ENCODE measurements around the gene KAZN.

Gene KAZN

DNA sequence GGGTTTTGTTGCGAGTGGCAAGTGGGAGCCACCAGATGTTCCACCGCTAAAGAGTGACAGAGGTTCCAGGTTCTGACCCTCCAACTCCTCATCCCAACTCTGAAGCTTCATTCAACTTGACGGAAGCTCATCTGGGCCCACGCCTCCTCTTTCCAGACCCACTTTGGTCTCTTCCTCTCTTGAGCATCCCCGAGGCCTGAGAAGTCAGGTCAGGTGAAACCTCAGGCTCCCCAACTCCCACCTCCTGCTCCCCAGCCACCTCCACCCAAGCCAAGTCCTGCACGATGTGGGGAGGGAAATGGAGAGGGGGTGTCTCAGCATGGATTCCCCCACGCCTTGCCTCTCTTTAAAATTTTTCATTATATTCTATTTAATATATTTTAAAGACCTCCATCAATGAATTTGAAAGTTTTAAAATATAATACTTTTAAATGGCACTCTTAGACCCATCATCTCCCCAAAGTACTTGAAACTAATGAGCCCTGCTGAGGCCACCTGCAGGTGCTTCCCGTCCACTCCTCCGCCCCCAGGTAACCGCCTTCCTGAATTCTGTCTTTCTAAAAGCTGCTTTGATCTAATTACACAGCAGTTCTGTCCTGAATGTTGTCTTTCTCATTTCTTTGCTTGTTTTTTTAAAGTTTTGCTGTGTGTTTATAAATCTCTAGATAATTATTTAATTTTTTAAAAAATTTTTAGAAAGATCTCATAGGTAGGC is 238.1 kb downstream of the KAZN start:
- no peak for FAIRE-seq

DNA sequence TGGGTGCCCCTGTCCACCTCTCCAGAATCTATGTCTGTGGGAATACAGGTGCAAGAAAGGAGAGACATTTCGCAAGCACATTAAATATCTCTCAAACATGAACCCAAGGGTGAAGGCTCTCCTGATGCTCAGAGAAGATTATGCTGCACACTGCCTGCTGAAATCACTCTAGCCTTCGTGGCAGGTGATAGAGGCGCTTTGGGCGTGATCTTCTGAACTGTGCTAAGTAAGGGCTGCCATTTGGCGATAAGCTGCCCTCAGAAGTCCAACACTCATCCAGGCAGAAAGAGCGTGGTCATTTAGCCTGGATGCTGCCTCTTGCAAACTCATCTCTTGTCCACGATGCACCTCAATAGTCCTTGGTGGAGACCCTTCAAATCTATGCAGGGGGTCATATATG is 241.9 kb downstream of the KAZN start:
- no peak for FAIRE-seq

DNA sequence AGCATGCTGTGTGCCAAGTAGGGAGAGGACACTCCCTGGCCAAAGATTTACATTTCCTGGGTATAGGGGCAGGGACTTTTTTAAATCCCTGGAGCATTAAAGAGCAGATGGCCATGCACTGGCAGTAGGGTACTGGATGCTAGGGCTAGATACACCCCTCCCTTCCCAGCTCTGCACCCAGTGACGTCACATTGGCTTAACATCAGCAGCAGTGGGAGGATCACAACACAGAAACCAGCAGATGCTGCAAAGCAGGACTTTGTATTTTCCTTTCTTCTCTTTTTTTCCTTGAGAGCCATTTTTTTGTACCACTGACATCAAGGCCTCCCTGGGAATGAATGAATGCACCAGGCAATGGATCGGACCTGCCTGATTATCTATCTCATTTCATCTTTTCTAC is 243.0 kb downstream of the KAZN start:
- no peak for FAIRE-seq

DNA sequence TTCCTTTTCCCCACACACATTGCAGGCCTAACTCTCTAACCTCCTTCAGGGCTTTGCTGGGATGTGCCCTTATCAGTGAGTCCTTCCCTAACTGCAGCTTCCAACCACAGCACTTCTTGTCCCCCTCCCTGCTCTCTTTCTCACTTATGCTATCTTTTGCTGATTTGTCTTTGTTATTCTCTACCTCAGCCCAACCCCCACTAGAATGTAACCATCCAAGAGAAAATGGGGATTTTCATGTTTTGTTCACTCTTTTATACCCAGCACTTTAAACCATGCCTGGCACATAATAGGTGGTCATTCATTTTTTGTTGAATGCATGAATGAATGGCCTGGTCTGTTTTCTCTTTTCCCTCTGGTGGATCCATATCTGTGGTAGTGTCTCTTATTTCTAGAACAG is 243.5 kb downstream of the KAZN start:
- no peak for FAIRE-seq

DNA sequence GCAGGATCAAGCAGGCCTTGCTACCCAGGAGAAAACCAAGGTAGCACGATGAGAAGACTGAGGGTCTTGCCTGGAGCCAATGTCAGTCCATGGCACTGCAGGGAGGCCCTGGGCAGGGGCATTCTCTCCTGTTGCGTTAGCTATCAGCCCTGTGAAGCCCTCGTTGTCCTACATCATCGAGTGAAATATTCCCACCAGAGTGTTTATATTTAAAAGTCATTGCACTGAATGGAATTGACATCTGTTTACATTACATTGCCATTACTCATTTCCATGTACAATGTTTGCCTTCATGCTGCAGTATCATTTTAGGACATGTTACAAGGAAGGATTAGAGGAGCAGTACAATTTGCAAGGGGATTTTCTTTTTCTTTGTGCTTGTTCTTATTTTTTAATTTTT is 243.9 kb downstream of the KAZN start:
- no peak for FAIRE-seq

DNA sequence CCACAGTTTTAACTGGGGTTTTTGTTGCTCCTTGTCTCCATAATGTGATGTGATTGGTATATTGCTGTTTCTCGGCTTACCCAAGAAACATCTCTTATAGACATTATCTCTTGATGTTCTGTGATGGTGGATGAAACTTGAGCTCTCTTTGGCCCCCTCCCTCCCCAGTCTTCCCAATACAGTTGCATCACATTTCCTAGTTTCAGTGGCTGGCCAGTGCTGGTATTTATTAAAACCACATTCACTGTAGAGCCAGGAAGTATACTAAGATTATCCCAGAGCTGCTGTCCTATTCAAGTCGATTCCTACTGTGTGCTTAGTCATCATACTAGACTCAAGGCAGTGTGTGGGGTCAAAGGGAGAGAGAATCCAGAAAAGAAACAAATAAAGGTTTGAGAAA is 244.4 kb downstream of the KAZN start:
- no peak for FAIRE-seq

DNA sequence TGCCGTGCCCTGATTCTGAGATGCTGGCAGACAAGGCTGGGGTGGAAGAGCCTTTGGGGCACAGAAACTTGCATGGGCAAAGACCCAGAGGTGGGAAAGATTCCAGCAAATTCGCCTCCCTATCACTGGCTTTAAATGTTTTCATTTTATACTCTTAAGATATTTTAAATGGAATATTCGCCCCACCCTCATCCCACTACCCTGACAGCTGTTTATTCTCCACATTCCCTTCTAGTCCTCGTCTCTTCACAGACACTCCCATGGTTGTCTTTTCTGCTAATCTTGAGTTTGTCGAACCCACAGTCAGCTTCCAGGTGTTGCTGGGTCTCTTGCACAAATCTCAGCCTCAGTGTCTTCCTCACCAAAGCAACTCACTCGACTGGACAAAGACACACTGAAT is 245.0 kb downstream of the KAZN start:
- no peak for FAIRE-seq

DNA sequence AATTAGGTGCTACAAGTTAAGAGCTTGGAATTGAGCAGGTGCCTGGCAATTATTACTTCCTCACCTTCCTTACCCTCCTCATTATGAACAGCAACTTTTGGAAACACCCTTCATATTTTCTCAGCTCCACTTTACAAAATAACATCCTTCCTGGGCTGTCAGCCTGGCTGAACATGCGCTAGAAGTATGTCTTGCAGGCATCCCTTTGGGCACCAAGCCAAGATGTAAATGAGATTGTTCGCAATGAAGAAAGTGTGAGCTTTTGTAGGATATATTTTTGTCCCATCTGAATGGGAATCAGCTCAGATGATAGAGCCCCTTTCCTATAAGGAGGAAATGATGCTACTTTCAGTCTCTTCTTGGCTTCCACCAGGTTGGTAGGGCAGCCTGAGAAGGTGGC is 245.9 kb downstream of the KAZN start:
- FAIRE-seq, result no peak

DNA sequence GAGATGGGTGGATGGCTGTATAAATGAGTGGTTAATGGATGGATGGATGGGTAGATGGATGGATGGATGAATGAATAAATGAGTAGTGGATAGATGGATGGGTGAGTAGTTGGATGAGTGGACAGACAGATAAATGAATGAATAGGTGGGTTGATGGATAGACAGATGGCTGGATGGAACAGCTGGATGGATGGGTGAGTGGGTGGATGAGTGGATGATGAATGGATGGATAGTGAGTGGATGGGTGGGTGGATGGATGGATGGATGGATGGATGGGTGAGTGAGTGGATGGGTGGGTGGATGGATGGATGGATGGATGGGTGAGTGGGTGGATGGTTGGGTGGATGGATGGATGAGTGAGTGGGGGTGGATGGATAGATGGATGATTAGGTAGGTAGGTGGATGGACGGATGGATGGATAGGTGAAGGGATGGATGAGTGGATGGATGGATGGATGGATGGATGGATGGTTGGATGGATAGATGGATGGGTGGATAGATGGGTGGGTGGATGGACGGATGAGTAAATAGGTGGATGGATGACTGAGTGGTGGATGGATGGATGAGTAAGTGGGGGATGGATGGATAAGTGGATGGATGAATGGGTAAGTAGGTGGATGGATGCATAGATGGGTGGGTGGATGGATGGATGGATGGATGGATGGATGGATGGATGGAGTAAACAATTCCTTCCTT is 246.6 kb downstream of the KAZN start:
- no peak for FAIRE-seq

DNA sequence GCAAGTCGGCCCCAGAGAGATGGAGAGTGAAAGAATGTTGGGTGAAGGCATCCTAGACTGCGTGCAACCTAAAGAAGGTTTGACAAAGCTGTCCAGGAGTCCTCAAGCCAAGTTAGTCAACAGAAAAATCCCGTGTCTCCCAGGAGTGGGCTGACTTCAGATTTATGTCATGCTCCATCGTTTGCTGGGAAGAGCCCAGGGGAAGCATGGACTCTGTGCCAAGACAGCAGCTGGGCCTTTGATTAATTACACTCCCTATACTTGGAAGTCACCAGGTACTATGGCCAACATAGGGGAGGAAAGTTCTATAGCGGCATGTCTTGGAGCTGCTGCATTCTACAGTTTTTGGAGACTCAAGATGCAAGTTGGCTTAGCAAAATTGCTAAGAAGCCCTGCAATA is 247.4 kb downstream of the KAZN start:
- FAIRE-seq, result no peak

DNA sequence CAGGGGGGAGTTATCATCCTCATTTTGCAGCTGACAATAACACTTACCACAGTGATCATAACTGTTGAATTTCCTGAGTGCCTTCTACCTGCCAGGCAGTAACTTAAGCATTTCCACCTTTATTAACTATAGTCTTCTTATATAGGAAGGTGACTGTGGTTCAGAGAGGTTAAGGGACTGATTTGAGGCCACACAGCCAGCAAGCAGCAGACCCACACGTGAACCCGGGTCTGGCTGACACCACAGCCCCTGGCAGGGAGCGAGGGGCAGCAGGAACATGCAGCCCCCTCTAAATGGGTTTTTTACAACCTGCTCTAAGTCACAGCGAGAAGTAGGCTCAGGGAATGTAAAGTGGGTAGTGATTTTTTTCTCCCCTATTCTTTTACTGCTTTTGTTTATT is 248.2 kb downstream of the KAZN start:
- FAIRE-seq, result no peak

DNA sequence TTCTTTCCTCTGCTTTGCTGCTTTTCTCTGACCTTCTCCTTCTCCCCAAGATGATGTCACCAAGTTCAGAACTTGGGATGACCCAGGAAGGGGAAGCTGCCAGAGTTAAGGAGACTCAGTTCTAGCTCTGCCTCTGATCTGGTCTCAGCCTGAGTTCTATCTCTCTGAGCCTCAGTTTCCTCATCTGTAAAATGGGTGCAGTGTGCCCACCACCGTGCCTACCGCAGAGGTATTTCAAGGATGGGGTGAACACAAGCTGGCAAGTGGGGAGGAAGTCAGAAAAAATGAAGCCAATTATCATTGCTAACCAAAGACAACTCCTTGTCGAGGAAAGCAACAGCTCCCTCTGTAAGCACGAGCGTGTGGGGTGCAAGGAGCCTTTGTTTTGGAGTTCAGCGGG is 249.7 kb downstream of the KAZN start:
- FAIRE-seq, result no peak

DNA sequence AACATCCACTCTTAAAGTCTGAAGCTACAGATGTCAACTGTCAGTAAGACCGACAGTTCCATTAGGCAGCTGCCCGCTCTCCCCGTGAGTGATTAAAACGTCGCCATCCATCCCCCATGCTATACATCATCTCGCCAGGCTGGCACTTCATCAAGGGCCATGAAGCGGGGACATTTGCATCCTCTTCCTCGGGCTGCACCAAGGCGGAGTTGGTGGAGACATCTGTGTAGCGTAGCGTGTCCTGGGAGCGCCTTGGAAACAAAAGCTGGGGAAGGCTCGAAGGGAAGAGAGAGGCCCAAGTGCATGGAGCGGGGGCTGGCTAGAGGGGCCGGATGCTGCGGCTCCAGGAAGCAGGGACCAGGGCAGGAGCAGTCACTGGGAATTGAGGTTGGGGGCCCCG is 250.1 kb downstream of the KAZN start:
- no peak for FAIRE-seq

DNA sequence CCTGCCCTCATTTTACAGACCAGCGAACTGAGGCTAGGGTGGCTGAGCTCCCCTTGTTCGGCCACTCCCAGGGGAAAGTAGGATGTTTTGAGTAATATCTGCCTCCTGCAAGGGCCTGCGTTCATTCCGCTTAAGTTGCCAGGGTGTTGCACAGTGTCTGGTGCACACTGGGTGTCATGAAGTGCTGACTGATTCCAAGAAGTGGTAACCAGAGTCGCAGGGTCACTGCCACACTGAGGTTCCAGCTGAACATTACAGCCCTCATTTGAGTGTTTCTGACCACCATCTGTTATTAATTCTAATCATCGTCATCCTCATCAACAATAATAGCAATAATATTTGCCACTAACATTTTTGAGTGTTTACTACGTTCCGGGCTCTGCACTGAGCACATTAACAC is 250.6 kb downstream of the KAZN start:
- FAIRE-seq, result no peak

DNA sequence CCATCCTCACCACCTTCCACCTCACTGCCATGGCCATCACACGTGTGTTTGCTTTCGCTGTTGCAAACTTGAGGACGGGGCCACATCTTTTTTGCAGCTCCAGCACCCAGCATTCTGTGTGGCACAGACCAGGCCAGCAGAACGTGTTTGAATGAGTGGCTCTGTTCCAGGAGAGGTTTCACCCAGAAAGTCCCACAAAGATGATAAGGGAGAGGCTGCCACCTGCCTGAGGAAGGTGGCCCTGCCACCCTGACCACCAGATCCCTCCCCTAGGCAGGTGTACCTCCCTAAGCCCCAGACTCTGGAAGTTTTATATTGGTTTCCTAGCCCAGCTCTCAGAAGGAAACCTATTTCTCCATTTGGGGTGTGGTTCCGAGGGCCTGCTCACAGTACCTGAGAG is 252.1 kb downstream of the KAZN start:
- no peak for FAIRE-seq

DNA sequence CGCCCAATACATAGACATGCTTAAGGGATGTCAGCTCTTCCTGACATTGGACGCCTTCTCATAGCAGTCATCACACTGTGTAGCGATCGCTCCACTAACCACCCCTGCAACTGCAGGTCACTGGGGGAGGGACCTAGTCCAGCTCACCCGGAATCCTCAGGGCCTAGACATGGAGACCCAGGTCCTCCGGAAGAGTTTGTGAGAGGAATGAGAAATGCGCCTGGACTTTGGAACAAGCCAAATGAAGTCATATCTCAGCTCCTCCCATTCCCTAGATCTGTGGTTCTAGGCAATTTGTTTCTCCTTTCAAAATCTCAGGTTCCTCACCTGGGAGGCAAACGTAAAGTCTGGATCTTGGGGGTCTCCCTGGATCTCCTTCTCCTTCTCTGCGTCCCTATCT is 253.3 kb downstream of the KAZN start:
- no peak for FAIRE-seq

DNA sequence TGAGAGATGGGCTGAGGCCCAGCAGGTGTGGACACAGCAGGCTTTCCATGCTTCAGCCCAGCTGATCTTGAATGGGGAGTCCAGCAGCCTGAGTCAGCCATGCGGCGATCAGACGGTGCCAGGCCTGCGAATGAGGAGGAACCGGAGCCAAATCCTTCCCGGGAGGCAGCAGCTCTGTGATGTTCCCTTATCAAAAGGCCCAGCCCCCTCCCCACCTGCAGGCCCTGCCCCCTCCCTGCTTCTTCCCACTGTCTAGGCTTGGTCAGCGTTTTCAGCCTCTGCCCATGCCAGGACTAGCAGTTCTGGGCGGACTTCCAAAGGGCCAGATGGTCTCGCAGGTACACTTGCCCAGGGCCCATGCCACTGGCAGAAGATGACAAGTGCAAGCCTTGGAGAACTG is 253.8 kb downstream of the KAZN start:
- no peak for FAIRE-seq

DNA sequence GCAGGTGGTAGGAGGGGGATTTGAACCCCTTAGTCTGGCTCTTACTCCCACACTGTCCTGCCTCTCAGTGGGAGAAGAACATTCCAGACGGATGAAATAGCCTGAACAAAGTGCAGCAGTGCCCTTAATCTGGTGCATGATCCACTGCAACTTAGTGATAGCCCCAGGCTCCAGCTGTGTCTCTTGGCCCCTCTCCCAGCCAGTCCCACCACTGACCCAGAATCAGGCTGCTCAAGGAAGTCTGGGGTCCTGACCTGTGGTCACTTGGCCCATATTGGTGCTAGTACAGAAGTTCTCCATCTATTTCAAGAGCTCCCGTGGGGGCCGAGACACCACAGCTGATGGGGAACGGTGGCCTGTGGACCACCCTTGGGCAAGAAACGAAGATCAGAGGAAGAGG is 255.0 kb downstream of the KAZN start:
- no peak for FAIRE-seq

DNA sequence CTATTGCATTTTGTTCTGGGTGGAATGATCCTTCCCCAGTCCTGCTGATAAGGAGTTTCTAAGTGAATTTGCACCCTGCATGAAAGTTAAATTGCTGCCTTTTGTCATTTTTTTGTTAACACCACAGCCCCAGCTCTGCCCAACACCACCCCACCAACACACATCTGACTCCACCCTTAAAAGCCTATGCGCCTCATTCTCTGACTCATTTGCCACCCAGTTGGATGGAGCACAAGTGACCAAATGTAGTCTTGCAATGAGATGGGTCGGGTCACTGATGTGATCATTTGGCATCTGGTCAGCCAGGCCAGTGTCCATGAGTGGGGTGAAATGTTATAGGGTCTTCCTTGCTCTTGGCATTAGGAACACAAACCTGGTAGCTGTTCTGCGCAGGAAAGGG is 256.8 kb downstream of the KAZN start:
- no peak for FAIRE-seq

DNA sequence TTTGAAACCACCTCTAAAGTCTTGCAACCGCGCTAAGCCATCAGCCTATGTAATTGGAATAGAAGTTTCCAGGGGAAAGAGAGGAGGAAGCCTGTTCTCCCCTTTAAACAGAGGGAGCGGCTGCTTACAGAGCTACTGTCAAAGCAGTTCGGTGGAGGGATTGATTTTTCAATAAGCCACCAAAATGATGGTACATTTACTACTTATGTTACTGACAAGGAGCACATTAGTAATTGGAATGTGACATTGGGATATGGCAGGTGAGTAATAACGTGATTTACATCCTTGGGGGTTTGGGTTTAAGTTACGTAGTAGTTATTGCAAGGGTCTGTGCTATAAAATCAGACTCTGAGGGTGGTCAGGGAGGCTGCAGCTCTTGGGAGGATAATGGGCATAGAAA is 257.3 kb downstream of the KAZN start:
- FAIRE-seq, result no peak

DNA sequence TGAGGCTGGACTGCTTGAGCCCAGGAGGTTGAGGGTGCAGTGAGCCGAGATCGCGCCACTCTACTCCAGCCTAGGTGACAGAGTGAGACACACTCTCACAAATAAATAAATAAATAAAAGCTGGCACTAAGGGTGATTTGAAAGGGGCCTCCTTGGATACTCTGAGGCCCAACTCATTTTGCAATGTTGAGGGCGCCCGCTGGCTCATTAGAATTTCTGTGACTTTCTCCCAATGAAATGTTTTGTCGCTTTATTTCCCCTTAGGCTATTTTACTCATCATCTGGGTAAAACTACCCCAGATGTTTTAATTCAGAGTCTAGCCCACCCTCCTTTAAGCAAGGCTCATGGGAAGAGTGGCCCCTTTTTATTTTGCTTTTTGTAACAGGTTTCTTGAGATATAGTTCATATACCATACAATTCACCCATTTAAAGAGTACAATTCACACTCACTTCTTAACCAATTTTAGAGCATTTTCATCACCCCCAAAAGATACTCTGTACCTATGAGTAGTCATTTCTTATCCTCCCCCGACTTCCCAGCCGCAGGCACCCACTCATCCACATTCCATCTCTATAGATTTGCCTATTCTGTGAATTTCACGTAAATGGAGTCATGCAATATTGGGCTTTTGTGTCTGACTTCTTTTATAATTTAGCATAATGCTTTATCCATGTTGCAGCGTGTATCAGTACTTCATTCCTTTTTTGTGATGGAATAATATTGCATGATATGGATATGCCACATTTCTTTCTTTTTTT is 259.1 kb downstream of the KAZN start:
- FAIRE-seq, result no peak

DNA sequence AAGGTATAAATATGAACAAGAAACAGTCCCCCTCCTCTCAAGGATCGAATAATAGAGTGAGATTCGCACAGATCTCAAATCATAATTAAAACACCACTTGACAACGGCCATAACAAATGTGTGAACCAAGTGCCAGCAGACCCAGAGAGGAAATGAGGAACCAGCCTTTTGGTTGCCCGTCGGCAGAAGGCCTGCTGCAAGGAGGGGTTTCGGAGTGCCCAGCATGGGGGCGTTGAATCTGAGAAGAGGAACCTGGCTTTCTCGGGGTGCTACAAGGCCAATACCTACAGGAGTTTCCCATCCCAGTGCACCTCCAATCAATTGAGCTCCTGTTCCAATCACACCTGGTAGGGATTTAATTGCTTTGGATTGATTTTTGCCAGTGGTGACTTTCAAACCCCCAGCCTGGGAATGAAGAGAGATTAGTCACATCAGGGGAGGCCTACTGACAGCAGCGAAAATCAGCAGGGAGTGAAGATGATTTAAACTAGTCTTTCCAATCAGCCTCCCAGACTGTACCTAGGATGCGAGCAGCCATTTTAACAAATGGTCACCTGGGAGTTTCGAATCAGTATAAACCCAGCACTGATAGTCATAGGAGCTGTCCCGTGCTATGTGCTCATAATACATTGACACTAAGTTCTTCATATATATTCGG is 263.8 kb downstream of the KAZN start:
- FAIRE-seq, result no peak

DNA sequence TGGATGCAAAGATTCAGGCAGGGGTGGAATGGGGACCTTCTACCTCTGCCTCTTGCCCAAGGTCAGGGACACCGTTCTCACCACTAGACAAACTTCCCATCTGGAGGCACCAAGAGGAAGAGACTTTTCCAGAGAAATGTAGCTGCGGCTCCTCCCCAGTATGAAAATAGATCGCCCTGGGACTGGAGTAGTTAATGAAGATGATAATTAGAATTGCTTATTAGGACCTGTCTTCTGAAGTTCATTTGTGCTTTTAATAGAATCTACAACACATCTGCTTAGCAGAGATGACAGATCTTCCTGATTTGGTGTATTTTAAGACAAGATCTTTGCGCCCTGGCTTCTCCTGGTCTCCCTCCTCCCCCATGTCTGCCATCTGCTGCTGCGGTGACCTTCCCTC is 266.6 kb downstream of the KAZN start:
- no peak for FAIRE-seq
